Spleen (tissue), 11 donors: ENCODE data around the gene EFNA5. TPM values are rescaled to one million over a fixed set of nuclear protein-coding genes. Genes with fewer than 3 reads are reported as not detected.

ENCODE experiments used
- DNase-seq: peaks from one replicate; pipeline ENCODE4 v3.0.0-alpha.2; 2020
- H3K27ac ChIP-seq, 8 donors: fragments of 200-600 bp; sonication (generic) in 7 of 8; 1 replicate in 4 of 8; 2 replicates in 4 of 8; pipeline versions ENCODE4 v1.5.0 to v1.8.0; 2016 to 2021; ENCODE audit warnings: inconsistent platforms in 4 of 8, mild to moderate bottlenecking in 4 of 8, moderate library complexity in 1 of 8
- H3K27me3 ChIP-seq, 7 donors: fragments of 200-600 bp; sonication (generic) in 6 of 7; replicated peaks in 1 of 7; 1 replicate in 4 of 7; 2 replicates in 3 of 7; pipeline versions ENCODE4 v1.5.0 to v1.8.0; 2016 to 2021; ENCODE audit warnings: inconsistent platforms in 3 of 7, mild to moderate bottlenecking in 1 of 7
- H3K36me3 ChIP-seq, 6 donors: fragments of 200-600 bp; sonication (generic) in 5 of 6; 1 replicate in 4 of 6; 2 replicates in 2 of 6; pipeline versions ENCODE4 v1.5.0 to v1.8.0; 2016 to 2021; ENCODE audit warnings: inconsistent platforms in 2 of 6
- H3K4me1 ChIP-seq, 6 donors: fragments of 200-600 bp; sonication (generic) in 5 of 6; 1 replicate in 3 of 6; 2 replicates in 3 of 6; pipeline versions ENCODE4 v1.5.0 to v1.8.0; 2016 to 2021; ENCODE audit warnings: inconsistent platforms in 3 of 6
- H3K4me3 ChIP-seq, 8 donors: fragments of 200-600 bp; sonication (generic) in 7 of 8; 1 replicate in 4 of 8; 2 replicates in 4 of 8; pipeline versions ENCODE4 v1.5.0 to v1.8.0; 2016 to 2021; ENCODE audit warnings: inconsistent platforms in 4 of 8, mild to moderate bottlenecking in 4 of 8, moderate library complexity in 2 of 8
- H3K9me3 ChIP-seq, 8 donors: fragments of 200-600 bp; sonication (generic) in 7 of 8; 1 replicate in 4 of 8; 2 replicates in 4 of 8; pipeline versions ENCODE4 v1.5.0 to v1.8.0; 2016 to 2021; ENCODE audit warnings: inconsistent platforms in 4 of 8
- POLR2A ChIP-seq, 3 donors: fragments of 450-650 bp; IDR thresholded peaks; one replicate each; pipeline ENCODE4 v1.5.1; 2017; ENCODE audit warnings: antibody characterized with exemption in 3 of 3, mild to moderate bottlenecking in 1 of 3
- POLR2AphosphoS5 ChIP-seq, 3 donors: sonication (generic); formaldehyde crosslinking; IDR thresholded peaks; one replicate each; pipeline ENCODE4 v1.5.1; 2017; ENCODE audit warnings: antibody characterized with exemption in 3 of 3
- WGBS, 5 donors: extraction: QIAGEN DNeasy Blood & Tissue Kit in 3 of 5; methylation state at CpG; one replicate each; pipeline versions ENCODE4 v1.1.5 to v1.1.7; 2013 to 2018; 5-methylcytosine and 5-hydroxymethylcytosine counted together
- intact Hi-C: fragments of 100-400 bp; cut with DNase I; formaldehyde crosslinking; loops from one replicate; pipeline ENCODE4 v1.15.0; 2023; ENCODE audit warnings: low total_unique reads
- polyA plus RNA-seq, 3 donors: library from polyadenylated mRNA; stranded (reverse); fragments of 200-250 nt; gene quantifications; one replicate each; pipeline ENCODE4 v1.2.1, GENCODE V29; 2013
- total RNA-seq, 7 donors: library from RNA; depleted of rRNA in 3 of 7; stranded (reverse); fragments of >200 nt in 3 of 7; fragmentation: NEBNext Ultra II Directional in 4 of 7; extraction: Animal tissue kit (Norgen Biotek cat#: 25700) in 4 of 7; gene quantifications; one replicate each; pipeline versions ENCODE4 v1.1.0 to v1.2.1, GENCODE V29; 2016 to 2021
- TF ChIP-seq, protein P1 (sequence below), 11 experiments: fragments of 200-600 bp in 7 of 11; fragments of 450-650 bp in 4 of 11; sonication (generic) in 4 of 11; IDR thresholded peaks in 8 of 11; conservative IDR thresholded peaks in 3 of 11; 1 replicate in 7 of 11; 2 replicates in 4 of 11; pipeline versions ENCODE4 v1.4.0 to v1.8.0; 2016 to 2021; ENCODE audit warnings: antibody characterized with exemption in 11 of 11, inconsistent platforms in 4 of 11, mild to moderate bottlenecking in 1 of 11
- donor health status: healthy with polysubstance abuse.
- donor health status: DM: no; HTN: no; CAD: no; lungs with moderate emphysema.
- donor health status: DM: no; HTN: no; CAD: no.
- donor health status: Bipolar disorder and iron deficiency.
- donor health status: healthy.
- donor health status: DM: no; HTN: no; CAD: no.
- donor health status: DM: yes; HTN: yes; CAD: no.

EFNA5 gene
- total and polyA plus RNA-seq, 10 donors: 0.33 to 29.0 (median 12.2) TPM

DNA sequence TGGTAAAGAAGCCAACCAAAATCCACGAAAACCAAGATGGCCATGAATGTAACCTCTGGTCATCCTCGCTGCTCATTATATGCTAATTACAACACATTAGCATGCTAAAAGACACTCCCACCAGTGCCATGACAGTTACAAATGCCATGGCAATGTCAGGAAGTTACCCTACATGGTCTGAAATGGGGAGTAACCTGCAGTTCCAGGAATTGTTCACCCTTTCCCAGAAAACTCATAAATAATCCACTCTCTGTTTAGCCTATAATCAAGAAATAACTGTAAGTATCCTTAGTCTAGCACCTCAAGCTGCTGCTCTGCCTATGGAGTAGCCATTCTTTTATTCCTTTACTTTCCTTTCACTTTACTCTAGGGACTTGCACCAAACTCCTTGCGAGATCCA lies 160.6 kb downstream of the EFNA5 start:
- no peaks in the 10 kb centered on the region for H3K27me3 ChIP-seq
- H3K9me3 ChIP-seq: no peaks in the 10 kb centered on the region
- no peak overlapping the region for H3K4me3 ChIP-seq
- TF ChIP-seq, protein P1, sequence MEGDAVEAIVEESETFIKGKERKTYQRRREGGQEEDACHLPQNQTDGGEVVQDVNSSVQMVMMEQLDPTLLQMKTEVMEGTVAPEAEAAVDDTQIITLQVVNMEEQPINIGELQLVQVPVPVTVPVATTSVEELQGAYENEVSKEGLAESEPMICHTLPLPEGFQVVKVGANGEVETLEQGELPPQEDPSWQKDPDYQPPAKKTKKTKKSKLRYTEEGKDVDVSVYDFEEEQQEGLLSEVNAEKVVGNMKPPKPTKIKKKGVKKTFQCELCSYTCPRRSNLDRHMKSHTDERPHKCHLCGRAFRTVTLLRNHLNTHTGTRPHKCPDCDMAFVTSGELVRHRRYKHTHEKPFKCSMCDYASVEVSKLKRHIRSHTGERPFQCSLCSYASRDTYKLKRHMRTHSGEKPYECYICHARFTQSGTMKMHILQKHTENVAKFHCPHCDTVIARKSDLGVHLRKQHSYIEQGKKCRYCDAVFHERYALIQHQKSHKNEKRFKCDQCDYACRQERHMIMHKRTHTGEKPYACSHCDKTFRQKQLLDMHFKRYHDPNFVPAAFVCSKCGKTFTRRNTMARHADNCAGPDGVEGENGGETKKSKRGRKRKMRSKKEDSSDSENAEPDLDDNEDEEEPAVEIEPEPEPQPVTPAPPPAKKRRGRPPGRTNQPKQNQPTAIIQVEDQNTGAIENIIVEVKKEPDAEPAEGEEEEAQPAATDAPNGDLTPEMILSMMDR (IDR thresholded peaks at IDR 0.05 in 8 of 11, conservative IDR thresholded peaks at IDR 0.05 in 3 of 11): no peak
- TF ChIP-seq POLR2AphosphoS5 (IDR thresholded peaks at IDR 0.05) (no peak), POLR2A (IDR thresholded peaks at IDR 0.05) (no peak)
- H3K27ac ChIP-seq: no peak overlapping the region
- WGBS, 5 donors: 72 to 97% (median 87%) methylated on average over 3 of the region's 3 CpGs
- no peaks in the 10 kb centered on the region for H3K36me3 ChIP-seq
- intact Hi-C loops: no loop called here
- no peak for DNase-seq
- no peaks in the 10 kb centered on the region for H3K4me1 ChIP-seq

DNA sequence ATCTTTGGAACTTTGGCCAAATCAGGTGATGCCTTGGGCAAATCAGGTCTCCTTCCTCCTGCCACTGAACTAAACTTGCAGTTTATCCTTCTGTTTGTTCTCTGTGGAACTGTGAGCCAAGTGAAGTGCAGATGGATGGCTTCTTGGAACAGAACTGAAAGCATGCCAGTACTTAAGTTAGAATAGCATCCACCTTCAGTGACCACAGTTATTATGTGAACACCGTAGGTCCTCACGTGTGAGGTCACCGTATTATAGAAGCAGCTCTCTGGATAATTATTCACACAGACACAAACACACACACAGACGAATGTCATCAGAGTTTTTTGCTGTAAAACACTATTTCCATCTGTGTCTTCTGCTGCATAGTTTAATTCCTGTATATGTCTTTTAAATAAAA lies 162.6 kb downstream of the EFNA5 start:
- Histone ChIP-seq H3K27me3 (no peaks in the 10 kb centered on the region), H3K27ac (no peak overlapping the region), H3K4me3 (no peak overlapping the region), H3K4me1 (no peaks in the 10 kb centered on the region), H3K36me3 (no peaks in the 10 kb centered on the region), H3K9me3 (no peaks in the 10 kb centered on the region)
- no peak for TF ChIP-seq POLR2A (IDR thresholded peaks at IDR 0.05)
- intact Hi-C loops: no loop called here
- 84 to 93% (median 89%) methylated on average over 4 of the region's 4 CpGs for WGBS, 5 donors
- no peak for DNase-seq

DNA sequence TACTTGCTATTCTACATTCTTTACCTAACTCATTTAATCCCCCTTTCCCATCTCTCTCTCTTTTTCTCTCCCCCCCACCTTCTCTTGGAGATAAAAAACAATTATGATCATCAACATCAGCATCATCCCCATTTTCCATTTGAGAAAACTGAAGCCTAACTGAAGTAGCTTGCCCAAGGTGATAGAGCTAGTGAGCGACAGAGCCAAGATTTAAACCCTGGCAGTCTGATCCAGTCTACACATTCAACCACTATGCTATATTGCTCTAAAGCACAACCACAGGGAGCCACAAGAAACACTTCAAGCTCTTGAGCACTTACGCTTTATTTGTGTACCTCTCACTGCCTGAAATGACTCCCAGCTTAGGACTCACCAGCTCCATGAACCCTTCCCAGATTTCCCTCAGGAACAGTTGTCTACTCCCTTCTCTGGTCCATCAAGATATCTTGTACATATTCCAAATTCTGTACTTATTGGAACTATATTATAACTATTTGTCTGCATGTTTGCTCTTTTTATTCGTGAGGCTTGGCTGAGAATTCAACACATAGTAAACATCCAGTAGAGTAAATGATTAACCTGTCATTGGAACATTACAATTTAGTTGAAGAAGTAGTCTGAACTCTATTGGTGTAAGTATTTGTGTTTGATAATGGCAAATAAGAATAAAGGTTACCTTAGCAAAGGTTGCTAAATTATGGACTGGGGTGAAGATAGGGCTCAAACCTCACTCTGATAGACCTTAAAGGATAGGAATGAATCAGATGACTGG lies 164.8 kb downstream of the EFNA5 start:
- no peak for TF ChIP-seq POLR2AphosphoS5 (IDR thresholded peaks at IDR 0.05)
- TF ChIP-seq POLR2A (IDR thresholded peaks at IDR 0.05): no peak
- TF ChIP-seq, protein P1 (IDR thresholded peaks at IDR 0.05 in 8 of 11, conservative IDR thresholded peaks at IDR 0.05 in 3 of 11): no peak
- Histone ChIP-seq H3K4me3 (no peak overlapping the region), H3K4me1 (peaks cover 0 to 8% (median 0%) of the 10 kb centered on the region in 6 donors), H3K27ac (no peak overlapping the region), H3K27me3 (no peaks in the 10 kb centered on the region), H3K36me3 (no peaks in the 10 kb centered on the region), H3K9me3 (no peaks in the 10 kb centered on the region)
- intact Hi-C loops: no loop called here
- 53 to 89% (median 75%) methylated on average over 3 of the region's 3 CpGs for WGBS, 5 donors
- no peak for DNase-seq

DNA sequence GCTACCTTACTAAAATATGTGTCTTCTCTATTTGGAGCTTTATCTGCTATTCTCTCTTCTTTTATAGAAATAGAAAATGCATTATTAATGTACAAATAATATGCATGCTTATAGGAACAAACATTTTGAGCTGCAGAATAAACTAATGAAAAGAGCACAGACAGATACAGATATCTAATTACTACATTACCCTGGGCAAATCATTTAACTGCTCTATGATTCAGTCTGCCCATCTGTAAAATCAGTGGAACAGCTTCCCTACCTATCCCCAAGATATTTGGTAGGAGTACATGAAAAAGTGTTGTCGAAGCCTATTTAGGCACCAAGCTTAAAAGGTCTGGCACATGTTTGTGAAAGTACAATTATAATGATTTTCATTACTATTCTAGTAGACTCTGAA lies 166.3 kb downstream of the EFNA5 start:
- intact Hi-C loops: no loop called here
- no peak overlapping the region for H3K4me3 ChIP-seq
- H3K27me3 ChIP-seq: no peaks in the 10 kb centered on the region
- WGBS, 5 donors: 31 to 100% (median 49%) methylated on average over 1 of the region's 1 CpG
- no peaks in the 10 kb centered on the region for H3K36me3 ChIP-seq
- DNase-seq: no peak
- H3K9me3 ChIP-seq: no peaks in the 10 kb centered on the region
- TF ChIP-seq POLR2AphosphoS5 (IDR thresholded peaks at IDR 0.05) (no peak), POLR2A (IDR thresholded peaks at IDR 0.05) (no peak)
- TF ChIP-seq, protein P1 (IDR thresholded peaks at IDR 0.05 in 8 of 11, conservative IDR thresholded peaks at IDR 0.05 in 3 of 11): no peak
- no peak overlapping the region for H3K27ac ChIP-seq
- peaks cover 0 to 8% (median 0%) of the 10 kb centered on the region in 6 donors for H3K4me1 ChIP-seq
